Stimulated activated CD4-positive, alpha-beta T cell treated with anti-CD3 and anti-CD28 coated beads, Interleukin-2, amount 100 ng/mL, for 4 hours (primary cell): ENCODE measurements around the gene CMTM4.
A peak's percentile ranks its signal among the peaks of the same experiment; 100 is the strongest.
"Not testable (repeated sequence)": the region's sequence is repeated elsewhere in the genome, so short reads cannot be mapped to it uniquely, and the experiment has no call there.

Experiments used
- DNase-seq: peaks from one replicate; pipeline ENCODE4 v3.0.0-alpha.2; 2020; ENCODE audit warnings: low read depth

CMTM4 gene

DNA sequence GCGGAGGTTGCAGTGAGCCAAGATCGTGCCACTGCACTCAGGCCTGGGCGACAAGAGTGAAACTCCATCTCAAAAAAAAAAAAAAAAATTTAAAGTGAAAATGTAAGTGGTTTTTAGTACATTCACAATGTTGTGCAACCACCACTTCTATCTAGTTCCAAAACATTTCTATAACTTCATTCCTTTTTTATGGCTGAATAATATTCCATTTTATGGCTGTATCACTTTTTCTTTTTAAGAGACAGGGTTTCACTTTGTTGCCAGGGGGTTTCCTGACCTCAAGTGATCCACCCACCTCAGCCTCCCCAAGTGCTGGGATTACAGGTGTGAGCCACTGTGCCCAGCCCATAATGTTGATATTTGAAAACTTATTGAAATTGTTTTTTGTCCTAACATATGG, 103.7 kb downstream of the CMTM4 start:
- DNase-seq: no peak

DNA sequence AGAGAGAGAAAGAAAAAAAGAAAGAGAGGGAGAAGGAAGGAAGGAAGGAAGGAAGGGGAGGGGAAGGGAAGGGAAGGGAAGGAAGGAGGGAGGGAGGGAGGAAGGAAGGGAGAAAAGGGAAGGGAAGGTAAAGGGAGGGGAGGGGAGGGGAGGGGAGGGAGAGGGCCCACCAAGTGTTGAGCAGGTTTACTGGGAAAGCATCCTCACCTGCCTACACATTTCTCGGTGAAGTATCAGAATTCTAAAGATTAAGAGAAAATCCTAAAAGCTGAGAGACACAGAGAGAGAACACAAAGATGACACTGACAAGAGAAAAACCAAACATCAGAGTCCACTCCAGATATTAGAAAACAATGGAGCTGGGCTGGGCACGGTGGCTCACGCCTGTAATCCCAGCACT, 104.3 kb downstream of the CMTM4 start:
- DNase-seq: no peak

DNA sequence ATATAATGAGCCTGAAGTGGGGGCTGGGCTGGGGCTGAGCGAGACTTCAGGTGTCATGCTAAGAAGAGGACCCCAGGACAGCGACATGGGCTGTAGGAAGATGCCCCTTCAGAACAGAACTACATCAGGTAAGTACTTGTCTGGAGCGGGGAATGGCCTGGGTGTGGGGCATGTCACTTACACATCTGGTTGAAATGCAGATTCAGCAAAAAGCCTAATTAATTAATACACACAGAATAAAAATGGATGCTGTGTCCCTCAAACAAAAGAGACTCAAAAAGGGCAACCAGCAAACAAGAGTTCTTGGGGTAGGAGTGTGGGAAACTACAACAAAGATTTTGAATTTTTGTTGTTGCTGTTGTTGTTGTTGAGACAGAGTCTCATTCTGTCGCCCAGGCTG, 105.5 kb downstream of the CMTM4 start:
- DNase-seq: no peak

DNA sequence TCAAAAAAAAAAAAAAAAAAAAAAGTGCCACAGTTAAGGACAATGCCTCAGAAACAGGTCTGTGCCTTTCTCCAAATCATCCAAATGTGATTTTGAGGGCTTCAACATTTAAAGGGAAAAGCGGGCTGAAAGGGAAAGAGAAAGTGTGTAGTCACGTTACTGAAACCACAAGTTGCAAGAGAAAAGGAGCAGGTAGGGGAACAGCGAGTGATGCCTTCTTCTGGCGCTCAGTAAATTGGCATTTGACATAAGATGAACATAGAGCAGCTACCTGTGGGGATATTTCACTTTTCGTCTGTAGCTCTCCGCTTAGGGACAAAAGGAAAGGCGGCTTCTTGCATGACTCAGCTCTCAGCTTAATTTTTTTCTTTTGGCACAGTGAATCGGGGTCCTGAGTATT, 106.2 kb downstream of the CMTM4 start:
- DNase-seq: peak; percentile 16

DNA sequence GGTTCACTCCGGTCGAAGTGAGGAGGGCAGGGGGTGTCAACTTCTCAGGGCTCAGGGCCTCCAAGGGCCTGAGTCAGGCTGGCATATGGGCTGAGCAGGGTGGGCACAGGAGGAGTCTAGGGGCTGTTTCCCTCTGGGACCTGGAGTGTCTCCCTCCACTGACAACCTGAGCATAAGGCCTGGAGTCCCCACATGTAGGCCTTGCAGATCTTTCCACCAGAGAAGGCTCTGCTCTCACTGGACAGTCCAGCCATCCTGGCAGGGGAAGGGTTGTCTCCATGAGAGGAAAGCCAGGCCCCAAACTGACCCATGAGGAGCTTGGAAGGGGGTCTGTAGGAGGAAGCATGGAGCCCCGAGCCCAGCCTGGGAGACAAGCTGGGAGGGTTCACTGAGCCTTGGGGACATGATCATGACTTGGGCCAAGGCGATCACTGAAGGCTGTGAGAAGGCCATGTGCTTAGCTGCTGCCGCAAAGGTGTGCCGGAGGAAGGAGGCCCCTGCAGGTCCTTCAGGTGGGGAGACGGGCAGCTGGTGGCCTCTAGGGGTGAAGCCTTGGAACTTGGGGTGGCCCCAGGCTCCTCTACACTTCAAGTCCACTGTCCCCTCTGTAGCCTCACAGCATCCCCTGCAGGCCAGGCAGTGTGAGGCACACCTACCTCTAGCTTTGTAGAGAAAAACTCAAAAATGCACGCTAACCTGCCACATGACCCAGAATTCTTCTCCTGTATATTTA, 107.4 kb downstream of the CMTM4 start:
- DNase-seq: peak; percentile 42

DNA sequence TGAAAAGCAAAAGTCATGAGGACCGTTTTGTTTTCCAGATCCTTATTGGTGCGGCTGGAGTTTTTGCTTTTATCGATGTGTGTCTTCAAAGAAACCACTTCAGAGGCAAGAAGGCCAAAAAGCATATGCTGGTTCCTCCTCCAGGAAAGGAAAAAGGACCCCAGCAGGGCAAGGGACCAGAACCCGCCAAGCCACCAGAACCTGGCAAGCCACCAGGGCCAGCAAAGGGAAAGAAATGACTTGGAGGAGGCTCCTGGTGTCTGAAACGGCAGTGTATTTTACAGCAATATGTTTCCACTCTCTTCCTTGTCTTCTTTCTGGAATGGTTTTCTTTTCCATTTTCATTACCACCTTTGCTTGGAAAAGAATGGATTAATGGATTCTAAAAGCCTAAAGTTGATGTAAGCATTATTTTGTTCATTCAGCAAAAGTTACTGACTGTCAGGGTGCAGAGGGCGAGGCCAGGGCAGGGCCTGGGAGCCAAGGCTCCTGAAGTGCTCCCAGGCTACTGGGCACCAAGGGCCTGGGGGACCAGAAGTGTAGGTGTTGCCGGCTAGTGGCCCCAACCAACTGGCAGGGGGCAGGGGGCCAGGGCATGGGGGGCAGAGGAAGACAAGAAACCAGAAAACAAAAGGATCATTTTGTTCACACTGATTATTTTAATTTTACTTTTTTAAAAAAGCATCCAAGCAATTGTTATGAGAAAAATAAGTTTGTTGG, 108.5 kb downstream of the CMTM4 start:
- no peak for DNase-seq

DNA sequence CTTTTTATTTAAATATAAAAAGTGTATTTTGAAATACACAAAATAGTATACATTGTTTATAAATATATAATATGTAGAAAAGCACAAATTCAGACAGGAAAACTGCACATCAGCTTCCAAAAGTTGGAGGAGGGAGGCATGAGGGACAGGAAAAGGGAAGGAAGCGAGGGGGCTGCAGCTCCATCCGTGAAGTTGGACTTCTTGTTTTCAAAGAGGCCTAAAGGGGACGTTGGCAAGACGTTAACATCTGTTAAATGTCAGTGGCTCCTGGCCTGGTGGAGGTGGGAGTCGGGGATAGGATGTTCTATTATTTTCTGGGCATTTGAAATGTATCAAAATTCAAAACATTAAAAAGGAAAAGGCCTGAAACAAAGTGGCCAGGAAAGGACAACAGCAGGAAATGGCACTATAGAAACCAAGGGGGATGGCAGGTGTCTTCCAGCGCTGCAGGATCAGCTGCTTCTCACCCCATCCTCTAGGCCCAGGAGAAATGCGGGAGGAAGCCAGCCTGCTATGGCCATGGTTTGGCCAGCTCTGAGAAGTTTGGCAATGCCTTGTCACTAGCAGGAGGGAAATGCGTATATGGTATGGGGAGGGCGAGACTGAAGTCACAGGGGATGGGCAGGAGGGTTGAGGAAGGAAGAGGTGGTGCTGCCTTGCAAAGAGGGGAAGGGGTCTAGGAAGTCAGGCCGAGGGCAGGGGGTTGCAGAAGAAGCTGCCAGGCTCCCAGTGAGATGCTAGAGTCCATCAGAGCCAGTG, 110.9 kb downstream of the CMTM4 start:
- no peak for DNase-seq

DNA sequence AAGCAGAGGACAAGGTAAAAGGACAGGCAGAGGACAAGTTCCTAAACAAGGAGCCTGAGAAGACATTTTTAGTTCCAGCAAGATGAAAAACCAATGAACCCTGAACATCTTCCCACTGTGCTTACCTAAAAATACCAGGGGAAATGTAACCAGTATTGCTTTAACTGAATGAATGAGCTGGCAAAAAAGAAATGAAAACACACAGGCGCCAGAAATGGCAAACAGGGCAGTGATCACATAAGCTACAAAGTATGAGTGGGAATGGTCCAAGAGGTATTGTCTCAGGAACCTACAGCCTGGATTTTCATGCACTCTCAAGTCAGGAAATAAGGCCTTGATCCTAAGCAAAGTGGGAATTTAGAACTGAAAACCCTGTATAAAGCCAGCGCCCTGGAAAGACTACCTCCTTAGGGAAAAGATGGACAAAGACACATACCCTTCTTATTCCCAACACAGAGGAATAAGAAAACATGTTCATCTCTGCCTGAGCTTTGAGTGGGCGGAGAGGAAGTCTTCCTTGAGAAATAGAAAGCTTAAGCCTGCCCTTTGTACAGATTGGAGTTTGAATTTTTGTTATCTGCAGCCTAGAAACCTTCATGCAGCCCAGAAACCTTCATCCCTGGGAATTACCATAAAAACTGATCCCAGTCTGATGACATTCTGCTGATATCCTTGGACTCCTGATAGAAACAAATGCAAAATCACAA, 115.1 kb downstream of the CMTM4 start:
- no peak for DNase-seq

DNA sequence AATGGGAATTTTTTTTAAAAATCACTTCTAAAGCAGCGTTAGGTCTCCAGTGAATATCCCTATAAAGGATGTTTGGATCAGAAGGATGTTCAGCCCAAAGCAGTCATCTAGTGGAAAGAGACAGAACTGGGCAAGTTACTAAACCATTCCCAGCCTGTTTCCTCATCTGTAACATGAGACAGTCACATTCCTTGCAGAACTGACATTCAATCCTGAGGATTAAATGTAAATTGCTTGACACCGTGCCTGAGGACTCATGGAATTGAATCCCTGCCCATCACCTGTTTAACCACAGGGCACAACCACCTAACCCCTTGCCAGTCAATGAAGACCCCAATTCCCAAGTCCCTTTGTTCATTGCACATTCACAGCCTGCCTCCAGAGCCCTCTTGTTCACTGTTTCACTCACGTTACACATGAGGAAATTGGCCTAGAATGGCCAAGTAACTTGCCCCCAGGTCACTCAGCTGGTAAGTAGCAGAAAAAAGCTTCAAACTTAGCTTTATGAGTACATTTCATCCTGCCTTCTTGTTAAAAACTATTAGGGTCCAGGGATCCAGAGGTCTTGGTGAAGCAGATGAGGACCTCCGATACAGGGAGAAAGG, 115.8 kb downstream of the CMTM4 start:
- no peak for DNase-seq

DNA sequence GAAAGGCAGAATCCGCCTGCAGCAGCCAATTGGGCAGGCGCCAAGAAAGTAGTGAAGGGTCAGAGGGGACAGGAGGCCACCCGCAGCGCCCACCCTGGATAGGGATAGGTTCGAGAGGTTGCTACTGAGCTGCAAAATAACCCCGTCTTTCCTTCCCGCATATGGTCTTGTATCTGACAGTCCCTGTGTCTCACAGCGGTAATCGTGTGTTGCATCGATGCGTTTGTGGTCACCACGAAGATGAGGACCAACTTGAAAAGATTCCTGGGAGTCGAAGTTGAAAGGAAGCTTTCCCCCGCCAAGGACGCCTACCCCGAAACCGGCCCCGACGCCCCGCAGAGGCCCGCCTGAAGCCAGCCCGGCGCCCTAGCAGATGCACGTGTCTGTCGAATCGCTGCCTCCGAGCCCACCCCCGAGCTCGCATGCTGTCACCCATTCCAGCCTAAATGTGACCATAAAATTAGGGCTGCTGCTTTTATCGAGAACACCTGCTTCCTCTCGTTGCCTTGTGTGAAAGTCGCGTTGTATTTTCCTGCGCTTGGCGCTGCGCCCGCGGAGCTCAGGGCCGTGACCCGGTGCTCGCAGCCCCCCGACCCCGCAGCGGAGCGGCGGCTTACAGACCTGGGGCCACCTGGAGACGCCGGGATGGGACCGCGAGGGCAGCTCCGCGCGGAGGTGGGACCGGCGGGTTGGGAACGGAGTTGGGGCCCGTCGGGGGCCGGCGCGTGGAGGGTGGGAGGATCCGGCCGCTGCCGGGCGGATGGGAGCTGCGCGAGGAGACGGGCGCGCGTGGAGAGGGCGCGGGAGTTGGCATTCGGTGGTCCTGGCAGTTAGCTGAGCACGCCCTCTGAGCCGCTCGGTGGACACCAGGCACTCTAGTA, 117.7 kb downstream of the CMTM4 start, which contains the start of gene CMTM2:
Gene CMTM2, plus strand, starts transcription at position 813 of the 881 bp plus-strand sequence. CDS start 145 bp downstream, outside the sequence.
- no peak for DNase-seq

DNA sequence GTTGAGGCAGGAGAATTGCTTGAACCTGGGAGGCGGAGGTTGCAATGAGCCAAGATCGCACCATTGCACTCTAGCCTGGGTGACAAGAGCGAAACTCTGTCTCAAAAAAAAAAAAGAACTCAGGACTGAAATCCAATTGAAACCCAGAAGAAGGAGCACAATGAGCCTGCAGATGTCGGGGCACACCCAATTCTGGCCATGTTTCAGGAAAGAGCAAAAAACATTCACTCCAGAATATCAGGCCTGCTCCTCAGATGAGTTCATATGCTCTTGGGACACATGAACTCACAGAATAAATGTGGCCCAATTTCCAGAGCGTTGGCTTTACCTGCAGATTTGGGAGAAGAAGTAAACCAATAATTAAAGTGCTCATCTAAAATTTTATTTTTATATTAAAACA, 120.2 kb downstream of the CMTM4 start:
- no peak for DNase-seq

DNA sequence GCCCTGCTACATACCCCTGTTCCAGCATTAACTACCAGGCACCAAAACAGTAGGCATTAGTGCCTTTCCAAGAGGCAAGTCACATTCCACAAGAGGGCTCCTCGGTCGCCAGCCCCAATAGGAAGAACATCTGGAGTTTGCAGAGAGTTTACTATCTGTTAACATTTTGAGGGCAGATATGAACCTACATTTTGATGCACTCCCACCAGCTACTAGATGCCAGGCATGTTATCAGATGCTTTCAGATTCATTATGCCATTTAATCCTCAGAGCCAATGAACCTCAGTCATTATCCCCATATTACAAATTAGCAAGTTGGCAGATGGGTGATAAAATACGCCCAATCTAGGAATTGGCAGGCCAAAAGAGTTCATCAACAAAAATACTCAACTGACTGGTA, 121.5 kb downstream of the CMTM4 start:
- no peak for DNase-seq

DNA sequence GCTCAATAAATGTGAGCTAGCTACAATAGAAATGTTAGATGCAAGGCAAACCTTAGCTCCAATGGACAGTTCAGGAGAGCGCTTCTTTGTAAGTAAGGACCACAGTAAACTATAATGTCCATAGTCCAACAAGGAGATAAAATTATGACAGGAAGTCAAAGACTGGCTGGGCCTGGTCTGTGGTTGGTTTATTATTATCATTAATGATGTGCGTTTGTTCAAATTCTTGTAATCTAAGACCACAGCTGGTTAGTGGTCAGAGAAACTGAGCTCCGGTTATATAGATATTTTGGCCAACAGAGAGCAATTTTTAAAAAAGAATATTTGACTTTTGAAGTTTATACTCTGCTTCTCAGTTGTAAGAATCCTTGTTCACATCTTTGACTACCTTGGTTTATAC, 122.0 kb downstream of the CMTM4 start:
- no peak for DNase-seq

DNA sequence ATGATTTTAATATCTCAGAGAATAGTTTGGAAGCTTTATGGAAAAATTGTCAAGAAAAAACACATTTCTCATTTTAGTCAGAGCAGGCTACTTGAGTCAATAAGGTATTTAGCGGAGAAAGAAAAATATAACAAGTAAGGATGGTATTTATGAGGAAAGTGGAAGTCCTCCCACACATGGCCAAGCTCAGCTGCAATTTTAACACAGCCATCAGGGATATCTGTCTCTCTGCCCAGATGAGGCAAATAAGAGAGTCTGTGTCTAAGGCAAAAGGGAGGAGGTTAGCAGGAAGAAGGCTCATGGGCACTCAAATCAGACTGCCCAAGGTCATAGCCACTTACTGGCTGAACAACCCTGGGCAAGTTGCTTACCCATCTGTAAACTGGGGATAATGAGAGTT, 122.5 kb downstream of the CMTM4 start:
- no peak for DNase-seq

DNA sequence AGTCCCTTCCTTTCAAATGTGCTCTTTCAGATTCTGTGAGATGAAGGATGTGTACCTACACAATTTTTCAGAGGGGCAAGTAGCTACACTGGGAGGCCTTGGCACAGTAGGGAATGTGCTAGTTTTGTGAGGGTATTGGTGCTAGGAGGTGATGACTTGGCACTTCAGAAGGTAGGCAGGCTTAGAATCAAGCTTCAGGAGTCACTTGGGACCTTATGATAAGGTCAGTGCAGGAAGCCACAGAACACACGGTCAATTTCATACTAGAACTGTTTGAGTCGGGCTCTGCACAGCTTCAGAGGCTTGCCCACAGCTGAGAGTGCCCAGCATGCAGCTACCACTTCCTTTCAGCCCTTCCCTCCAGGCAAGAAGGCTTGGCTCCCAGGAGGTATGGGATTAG, 124.2 kb downstream of the CMTM4 start:
- no peak for DNase-seq

DNA sequence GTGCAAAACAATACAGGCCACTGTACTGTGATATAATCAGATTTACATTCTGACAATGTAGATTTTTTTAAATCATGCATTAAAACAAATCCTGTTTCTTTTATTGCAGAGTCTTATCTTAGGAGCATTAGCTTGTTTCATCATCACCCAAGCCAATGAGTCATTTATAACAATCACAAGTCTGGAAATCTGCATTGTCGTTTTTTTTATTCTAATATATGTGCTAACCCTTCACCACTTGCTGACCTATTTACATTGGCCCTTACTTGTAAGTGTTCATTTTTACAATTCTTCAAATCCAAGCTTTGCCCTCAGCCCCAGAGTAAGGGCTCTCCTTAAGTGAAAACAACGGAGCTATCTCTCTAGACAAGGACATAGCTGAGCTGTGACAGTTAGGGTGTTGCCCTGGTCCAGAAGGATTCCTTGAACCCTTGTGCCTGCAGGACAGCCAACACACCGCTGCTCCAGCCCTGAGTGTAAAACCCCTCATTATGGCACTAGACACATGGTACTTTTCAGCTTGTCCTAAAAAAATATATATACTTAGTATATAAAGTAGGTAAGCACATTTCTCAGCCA, 126.6 kb downstream of the CMTM4 start:
- DNase-seq: no peak

DNA sequence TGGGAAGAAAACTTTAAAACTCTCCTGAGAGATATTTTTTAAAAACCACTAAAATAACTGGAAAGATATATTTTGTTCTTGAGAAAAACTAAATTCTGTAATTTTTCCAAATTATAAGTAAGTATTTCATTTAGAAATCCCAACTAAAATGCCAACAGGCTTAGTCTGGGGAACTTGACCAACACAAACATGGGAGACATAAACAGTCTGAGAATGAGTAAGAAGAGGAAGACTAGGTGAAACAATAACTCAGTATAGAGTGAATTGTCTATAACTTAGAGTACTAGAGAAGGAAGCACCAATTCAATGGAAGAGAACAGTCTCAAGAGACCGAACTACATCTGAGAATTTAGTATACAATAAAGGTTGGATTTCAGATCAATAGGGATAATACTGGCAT, 127.4 kb downstream of the CMTM4 start:
- no peak for DNase-seq

DNA sequence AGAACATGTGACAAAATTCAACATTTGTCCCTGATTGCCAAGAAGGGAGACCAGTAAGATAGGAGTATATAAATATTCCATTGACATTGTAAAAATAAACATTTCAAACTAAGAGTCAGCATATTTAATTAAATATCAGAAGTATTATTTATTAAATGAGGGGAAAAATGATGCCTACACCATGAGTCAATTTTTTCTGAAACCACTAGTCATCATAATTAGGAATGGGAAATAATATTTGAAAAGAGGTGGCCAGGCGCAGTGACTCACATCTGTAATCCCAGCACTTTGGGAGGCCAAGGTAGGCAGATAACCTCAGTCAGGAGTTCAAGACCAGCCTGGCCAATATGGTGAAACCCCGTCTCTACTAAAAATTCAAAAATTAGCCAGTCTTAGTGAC, 128.2 kb downstream of the CMTM4 start:
- no peak for DNase-seq

DNA sequence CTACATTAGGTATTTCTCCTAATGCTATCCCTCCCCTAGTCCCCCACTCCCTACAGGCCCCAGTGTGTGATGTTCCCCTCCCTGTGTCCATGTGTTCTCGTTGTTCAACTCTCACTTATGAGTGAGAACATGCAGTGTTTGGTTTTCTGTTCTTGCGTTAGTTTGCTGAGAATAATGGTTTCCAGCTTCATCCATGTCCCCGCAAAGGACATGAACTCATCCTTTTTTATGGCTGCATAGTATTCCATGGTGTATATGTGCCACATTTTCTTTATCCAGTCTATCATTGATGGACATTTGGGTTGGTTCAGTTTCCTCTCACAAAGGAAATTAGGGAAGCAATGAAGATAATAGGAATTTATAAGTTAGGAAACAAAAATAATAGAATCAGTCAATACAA, 129.3 kb downstream of the CMTM4 start:
- DNase-seq: not testable (repeated sequence)
